B cell (primary cell): ENCODE data around the gene FEZF1. TPM values are rescaled to one million over a fixed set of nuclear protein-coding genes. Genes with fewer than 3 reads are reported as not detected.

Experiments used
- ATAC-seq: fragments of 200-7000 bp; cut with Tn5 transposase; one replicate; pipeline ENCODE4 v1.10.0; 2021; ENCODE audit warnings: low read depth, mild to moderate bottlenecking, moderate number of reproducible peaks, moderate library complexity
- CTCF ChIA-PET: fragments of 350-600 bp; sonication (Branson Sonifier 250); formaldehyde crosslinking; loops from one replicate; lab custom pipeline; 2021; ENCODE audit warnings: antibody characterized with exemption, inconsistent platforms; lab: Charles Lee
- POLR2A ChIA-PET: fragments of 350-600 bp; sonication (Branson Sonifier 250); formaldehyde crosslinking; loops from one replicate; lab custom pipeline; 2021; ENCODE audit warnings: antibody characterized with exemption; lab: Charles Lee
- DNase-seq: peaks from one replicate; pipeline ENCODE4 v3.0.0; 2013
- H2AFZ ChIP-seq: 2 replicates; pipeline ENCODE4 v1.6.1; 2012; ENCODE audit warnings: mild to moderate bottlenecking, low read depth, low read length; ENCODE audit not compliant: insufficient read depth, poor library complexity, severe bottlenecking
- H3K27ac ChIP-seq, 2 donors: 1 replicate in 1 of 2; 2 replicates in 1 of 2; pipeline ENCODE4 v1.5.1; 2012 to 2013; ENCODE audit warnings: low read length in 2 of 2, mild to moderate bottlenecking in 2 of 2, moderate library complexity in 1 of 2
- H3K27me3 ChIP-seq, 4 experiments: fragments of 200-600 bp in 1 of 4; sonication (generic) in 1 of 4; replicated peaks in 1 of 4; 1 replicate in 2 of 4; 2 replicates in 2 of 4; pipeline versions ENCODE4 v1.6.1 to v1.7.0; 2013 to 2016; ENCODE audit warnings: low read length in 3 of 4, mild to moderate bottlenecking in 2 of 4, mixed read lengths in 1 of 4, moderate library complexity in 1 of 4; ENCODE audit not compliant: insufficient read depth in 4 of 4, control insufficient read depth in 3 of 4; ENCODE audit errors: control extremely low read depth in 1 of 4
- H3K36me3 ChIP-seq, 2 experiments: replicated peaks in 1 of 2; 1 replicate in 1 of 2; 2 replicates in 1 of 2; pipeline versions ENCODE4 v1.6.1 to v1.7.1; 2013; ENCODE audit warnings: low read length in 1 of 2; ENCODE audit not compliant: insufficient read depth in 2 of 2, control insufficient read depth in 1 of 2; ENCODE audit errors: control extremely low read depth in 1 of 2, extremely low read depth in 1 of 2
- H3K4me1 ChIP-seq, 2 donors: fragments of 200-600 bp in 1 of 2; sonication (generic) in 1 of 2; 1 replicate in 1 of 2; 2 replicates in 1 of 2; pipeline versions ENCODE4 v1.5.1 to v1.6.1; 2013 to 2017; ENCODE audit warnings: low read length in 2 of 2; ENCODE audit not compliant: control insufficient read depth in 2 of 2, insufficient read depth in 2 of 2
- H3K4me2 ChIP-seq: replicated peaks from 2 replicates; pipeline ENCODE3; 2012; ENCODE audit warnings: mild to moderate bottlenecking, low read depth, low read length; ENCODE audit not compliant: poor library complexity, severe bottlenecking
- H3K4me3 ChIP-seq, 5 experiments: fragments of 200-600 bp in 1 of 5; sonication (generic) in 1 of 5; 1 replicate in 3 of 5; 2 replicates in 2 of 5; pipeline versions ENCODE4 v1.5.1 to v1.7.0; 2011 to 2016; ENCODE audit warnings: low read length in 4 of 5, mild to moderate bottlenecking in 4 of 5, low read depth in 2 of 5, control low read depth in 1 of 5, moderate library complexity in 1 of 5; ENCODE audit not compliant: insufficient read depth in 1 of 5; ENCODE audit errors: control extremely low read depth in 1 of 5, extremely low read depth in 1 of 5
- H3K79me2 ChIP-seq: fragments of 200-600 bp; sonication (generic); one replicate; pipeline ENCODE4 v1.6.0; 2016; ENCODE audit warnings: low read length; ENCODE audit not compliant: control insufficient read depth, insufficient read depth
- H3K9ac ChIP-seq: fragments of 200-600 bp; sonication (generic); 2 replicates; pipeline ENCODE4 v1.6.1; 2017; ENCODE audit warnings: mild to moderate bottlenecking, low read length, moderate library complexity
- H3K9me3 ChIP-seq, 3 donors: one replicate each; pipeline versions ENCODE4 v1.6.1 to v1.7.1; 2013; ENCODE audit warnings: low read length in 2 of 3; ENCODE audit not compliant: control insufficient read depth in 2 of 3, insufficient read depth in 1 of 3; ENCODE audit errors: control extremely low read depth in 1 of 3
- H4K20me1 ChIP-seq: 2 replicates; pipeline ENCODE4 v1.6.0; 2012; ENCODE audit warnings: mild to moderate bottlenecking, low read length; ENCODE audit not compliant: insufficient read depth, control insufficient read depth, poor library complexity, severe bottlenecking
- H3K27ac Mint-ChIP-seq: one replicate; pipeline ENCODE4 v1.8.0; 2021; ENCODE audit warnings: mixed read lengths
- H3K27me3 Mint-ChIP-seq: one replicate; pipeline ENCODE4 v1.8.0; 2021; ENCODE audit warnings: mixed read lengths
- H3K4me1 Mint-ChIP-seq: one replicate; pipeline ENCODE4 v1.8.0; 2021; ENCODE audit warnings: mixed read lengths
- H3K4me3 Mint-ChIP-seq: one replicate; pipeline ENCODE4 v1.8.0; 2021; ENCODE audit warnings: mixed read lengths
- H3K9me3 Mint-ChIP-seq: one replicate; pipeline ENCODE4 v1.8.0; 2022; ENCODE audit warnings: mixed read lengths; ENCODE audit not compliant: insufficient read depth
- CTCF ChIP-seq: fragments of 200-600 bp; IDR thresholded peaks from one replicate; pipeline ENCODE4 v1.8.0; 2022; ENCODE audit warnings: antibody characterized with exemption, mild to moderate bottlenecking
- EZH2 ChIP-seq: IDR thresholded peaks from 2 replicates; pipeline ENCODE4 v1.6.1; 2012; ENCODE audit warnings: borderline replicate concordance, low read depth, mild to moderate bottlenecking, moderate library complexity, low read length; ENCODE audit not compliant: insufficient read depth, poor library complexity, severe bottlenecking
- WGBS: methylation state at CpG from one replicate; pipeline ENCODE4 v1.1.5; 2013; ENCODE audit warnings: missing lambda C conversion rate; ENCODE audit not compliant: insufficient coverage; 5-methylcytosine and 5-hydroxymethylcytosine counted together
- intact Hi-C: fragments of 100-400 bp; cut with micrococcal nuclease; formaldehyde crosslinking; loops from one replicate; pipeline ENCODE4 v1.10.0; 2022
- polyA plus RNA-seq: library from polyadenylated mRNA; depleted of rRNA; stranded (reverse); fragments of >200 nt; gene quantifications from 2 replicates; pipeline ENCODE4 v1.2.3, GENCODE V29; 2012
- total RNA-seq, 2 donors: library from RNA; stranded (reverse); fragments of 120-200 nt in 1 of 2; gene quantifications; 1 replicate in 1 of 2; 2 replicates in 1 of 2; pipeline versions ENCODE4 v1.2.3 to v1.2.4, GENCODE V29; 2013 to 2022

Gene FEZF1
- total and polyA plus RNA-seq, 2 donors (not counting 1 experiment from before 2014, with no cell fraction given): not detected

GRCh38 chr7:122311050-122311700 lies 6.6 kb upstream of the FEZF1 start:
- TF ChIP-seq EZH2 (no peak), CTCF (no peak)
- H3K27me3 Mint-ChIP-seq: peaks cover 71% of the 10 kb centered on the region
- peaks cover 0 to 8% of the 10 kb centered on the region in 2 donors for H3K4me1 ChIP-seq

More at GRCh38 chr7:122311050-122311700, 6.6 kb upstream of the FEZF1 start:
- Histone ChIP-seq H3K36me3 (no peaks in the 10 kb centered on the region), H2AFZ (peak overlapping the region; percentile 3), H3K9ac (no peak overlapping the region), H3K9me3 (peaks cover 0 to 36% (median 0%) of the 10 kb centered on the region in 3 donors), H3K4me2 (no peak overlapping the region), H3K27me3 (peaks cover 0 to 58% (median 46%) of the 10 kb centered on the region in 4 experiments), H3K79me2 (no peaks in the 10 kb centered on the region), H3K27ac (no peak overlapping the region), H4K20me1 (no peaks in the 10 kb centered on the region), H3K4me3 (no peak overlapping the region)
- ATAC-seq (no peak), DNase-seq (no peak)
- intact Hi-C loops: no loop called here
- POLR2A ChIA-PET: no interaction called here
- CTCF ChIA-PET: no interaction called here
- Mint-ChIP-seq H3K4me1 (peaks cover 8% of the 10 kb centered on the region), H3K4me3 (peak overlapping the region; percentile 59), H3K9me3 (no peaks in the 10 kb centered on the region), H3K27ac (no peak overlapping the region)
- WGBS: 3% methylated on average over 4 of the region's 12 CpGs
